ENCODE results near the gene LKAAEAR1. TPM values are rescaled to one million over a fixed set of nuclear protein-coding genes. Genes with fewer than 3 reads are reported as not detected.

The LKAAEAR1 gene
- total RNA-seq, 1 experiment from 2014 or later, result 1.7 TPM

GRCh38 chr20:64113444-64113775 is 29.2 kb upstream of the LKAAEAR1 start (continued):
- TF ChIP-seq, protein P1, sequence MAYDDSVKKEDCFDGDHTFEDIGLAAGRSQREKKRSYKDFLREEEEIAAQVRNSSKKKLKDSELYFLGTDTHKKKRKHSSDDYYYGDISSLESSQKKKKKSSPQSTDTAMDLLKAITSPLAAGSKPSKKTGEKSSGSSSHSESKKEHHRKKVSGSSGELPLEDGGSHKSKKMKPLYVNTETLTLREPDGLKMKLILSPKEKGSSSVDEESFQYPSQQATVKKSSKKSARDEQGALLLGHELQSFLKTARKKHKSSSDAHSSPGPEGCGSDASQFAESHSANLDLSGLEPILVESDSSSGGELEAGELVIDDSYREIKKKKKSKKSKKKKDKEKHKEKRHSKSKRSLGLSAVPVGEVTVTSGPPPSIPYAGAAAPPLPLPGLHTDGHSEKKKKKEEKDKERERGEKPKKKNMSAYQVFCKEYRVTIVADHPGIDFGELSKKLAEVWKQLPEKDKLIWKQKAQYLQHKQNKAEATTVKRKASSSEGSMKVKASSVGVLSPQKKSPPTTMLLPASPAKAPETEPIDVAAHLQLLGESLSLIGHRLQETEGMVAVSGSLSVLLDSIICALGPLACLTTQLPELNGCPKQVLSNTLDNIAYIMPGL (CRISPR knock-in tag; IDR thresholded peaks at IDR 0.05), result no peak

GRCh38 chr20:64112691-64113443 is 28.7 kb upstream of the LKAAEAR1 start:
- H3K27ac Mint-ChIP-seq, result no peak overlapping the region; the same call in 1 of the 2 replicates
- CTCF ChIA-PET, result interaction anchor here (2.1 to 5.9 kb wide), 2 partner anchors 11 to 29 kb away, joined by 7 to 30 read pairs; partner anchors contain the start of gene LKAAEAR1
- H3K4me3 Mint-ChIP-seq, result no peak overlapping the region
- ATAC-seq, result no peak
- no peaks in the 10 kb centered on the region for H3K27me3 Mint-ChIP-seq (ENCODE audit: low read depth)
- DNase-seq (ENCODE audit: low spot score), result peak; percentile 10
- H3K4me1 Mint-ChIP-seq, result no peaks in the 10 kb centered on the region
- POLR2A ChIA-PET, result interaction anchor here (0.5 kb wide), 1 partner anchor 466 kb away, joined by 3 read pairs; no protein-coding TSS in a partner anchor
- no peak for TF ChIP-seq ZNF219 (CRISPR knock-in tag; IDR thresholded peaks at IDR 0.05; ENCODE audit: borderline replicate concordance)
- TF ChIP-seq ZSCAN18 (CRISPR knock-in tag; IDR thresholded peaks at IDR 0.05), result no peak
- TF ChIP-seq ATF1 (CRISPR knock-in tag; IDR thresholded peaks at IDR 0.05), result no peak
- TF ChIP-seq, protein P2, sequence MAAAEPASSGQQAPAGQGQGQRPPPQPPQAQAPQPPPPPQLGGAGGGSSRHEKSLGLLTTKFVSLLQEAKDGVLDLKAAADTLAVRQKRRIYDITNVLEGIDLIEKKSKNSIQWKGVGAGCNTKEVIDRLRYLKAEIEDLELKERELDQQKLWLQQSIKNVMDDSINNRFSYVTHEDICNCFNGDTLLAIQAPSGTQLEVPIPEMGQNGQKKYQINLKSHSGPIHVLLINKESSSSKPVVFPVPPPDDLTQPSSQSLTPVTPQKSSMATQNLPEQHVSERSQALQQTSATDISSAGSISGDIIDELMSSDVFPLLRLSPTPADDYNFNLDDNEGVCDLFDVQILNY (CRISPR knock-in tag; IDR thresholded peaks at IDR 0.05), result no peak
- no peak for TF ChIP-seq ZNF121 (CRISPR knock-in tag; IDR thresholded peaks at IDR 0.05)
- no peaks in the 10 kb centered on the region for H3K9me3 Mint-ChIP-seq
- no peaks in the 10 kb centered on the region for H3K36me3 Mint-ChIP-seq

DNA sequence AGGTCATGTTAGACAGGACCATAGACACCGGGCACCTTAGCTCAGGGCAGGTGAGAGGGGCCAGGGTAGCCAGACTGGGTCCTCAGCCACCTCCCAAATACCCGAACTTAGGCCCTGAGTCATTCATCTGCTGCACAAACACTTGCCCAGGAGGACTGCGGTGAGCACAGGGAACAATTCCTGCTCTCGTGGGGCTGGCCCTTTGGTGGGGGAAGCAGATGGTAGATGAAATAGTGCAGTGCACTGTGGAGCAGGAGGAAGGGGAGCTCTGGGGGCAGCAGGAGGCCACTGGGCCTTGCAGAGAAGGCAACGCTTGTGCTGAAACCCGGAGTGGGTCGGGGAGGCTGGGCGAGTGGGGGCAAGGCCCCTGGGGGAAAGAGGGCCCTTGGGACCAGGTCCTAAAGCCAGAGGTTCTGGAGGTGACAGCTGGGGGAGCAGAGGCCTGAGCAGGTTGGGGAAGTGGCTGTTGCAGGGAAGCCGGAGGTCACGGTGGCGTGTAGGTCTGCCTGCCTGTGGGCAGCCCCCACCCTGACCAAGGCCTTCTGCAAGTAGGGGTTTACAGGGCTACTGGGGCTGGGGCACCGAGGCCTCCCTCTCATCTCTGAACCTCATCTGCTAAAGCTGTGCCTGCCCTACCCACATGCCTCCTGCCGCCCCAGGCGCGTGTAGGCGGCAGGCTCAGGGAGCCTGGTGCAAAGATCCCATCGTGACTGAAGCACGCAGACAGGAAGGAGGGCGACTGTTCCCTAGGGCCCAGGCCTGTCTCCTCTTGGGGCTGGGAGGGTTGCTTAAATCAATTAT is 27.8 kb upstream of the LKAAEAR1 start:
- no peak for DNase-seq (ENCODE audit: low spot score)
- ChIA-PET POLR2A (no interaction called here), CTCF (interaction anchor here (0.8 to 2.4 kb wide), 4 partner anchors 8 to 74 kb away, joined by 3 to 10 read pairs (median 6); partner anchors contain the start of gene LKAAEAR1)
- Mint-ChIP-seq H3K36me3 (no peaks in the 10 kb centered on the region), H3K4me1 (no peaks in the 10 kb centered on the region), H3K27me3 (ENCODE audit: low read depth) (no peaks in the 10 kb centered on the region), H3K27ac (0 out of 2 replicates have a peak overlapping the region, but pooled peaks have one; percentile 57), H3K9me3 (no peaks in the 10 kb centered on the region), H3K4me3 (no peak overlapping the region)
- no peak for ATAC-seq
- TF ChIP-seq, protein P3, sequence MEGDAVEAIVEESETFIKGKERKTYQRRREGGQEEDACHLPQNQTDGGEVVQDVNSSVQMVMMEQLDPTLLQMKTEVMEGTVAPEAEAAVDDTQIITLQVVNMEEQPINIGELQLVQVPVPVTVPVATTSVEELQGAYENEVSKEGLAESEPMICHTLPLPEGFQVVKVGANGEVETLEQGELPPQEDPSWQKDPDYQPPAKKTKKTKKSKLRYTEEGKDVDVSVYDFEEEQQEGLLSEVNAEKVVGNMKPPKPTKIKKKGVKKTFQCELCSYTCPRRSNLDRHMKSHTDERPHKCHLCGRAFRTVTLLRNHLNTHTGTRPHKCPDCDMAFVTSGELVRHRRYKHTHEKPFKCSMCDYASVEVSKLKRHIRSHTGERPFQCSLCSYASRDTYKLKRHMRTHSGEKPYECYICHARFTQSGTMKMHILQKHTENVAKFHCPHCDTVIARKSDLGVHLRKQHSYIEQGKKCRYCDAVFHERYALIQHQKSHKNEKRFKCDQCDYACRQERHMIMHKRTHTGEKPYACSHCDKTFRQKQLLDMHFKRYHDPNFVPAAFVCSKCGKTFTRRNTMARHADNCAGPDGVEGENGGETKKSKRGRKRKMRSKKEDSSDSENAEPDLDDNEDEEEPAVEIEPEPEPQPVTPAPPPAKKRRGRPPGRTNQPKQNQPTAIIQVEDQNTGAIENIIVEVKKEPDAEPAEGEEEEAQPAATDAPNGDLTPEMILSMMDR (IDR thresholded peaks at IDR 0.05), result no peak

DNA sequence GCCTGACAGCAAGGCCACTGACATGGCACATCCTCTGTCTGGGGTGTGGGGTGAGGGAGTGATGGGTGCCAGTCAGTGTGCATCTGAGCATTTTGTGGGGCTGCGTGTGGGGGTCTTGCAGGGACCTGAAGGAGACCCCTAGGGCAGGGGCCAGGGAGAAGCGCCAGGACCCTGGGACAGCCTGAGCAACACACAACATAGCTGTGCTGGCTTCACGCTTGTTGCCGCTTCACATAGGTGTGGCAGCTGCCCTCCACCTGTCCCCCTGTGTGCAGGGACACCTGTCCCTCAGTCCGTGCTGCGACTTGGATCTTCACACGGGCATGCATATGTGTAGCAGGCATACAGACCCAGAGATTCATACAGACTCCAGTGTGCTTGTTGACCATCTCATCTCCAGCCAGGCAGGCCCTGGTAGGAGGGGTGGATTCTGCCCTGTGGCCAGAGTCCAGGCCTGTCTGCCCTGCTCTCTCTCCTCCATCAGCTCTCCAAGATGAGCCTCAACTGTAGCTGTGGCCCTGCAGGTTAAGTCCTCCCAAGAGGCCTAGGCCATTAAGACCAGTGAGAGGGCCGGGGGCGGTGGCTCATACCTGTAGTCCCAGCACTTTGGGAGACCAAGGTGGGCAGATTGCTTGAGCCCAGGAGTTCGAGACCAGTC is 26.3 kb upstream of the LKAAEAR1 start:
- Mint-ChIP-seq H3K4me1 (no peaks in the 10 kb centered on the region), H3K27me3 (ENCODE audit: low read depth) (no peaks in the 10 kb centered on the region), H3K36me3 (no peaks in the 10 kb centered on the region), H3K9me3 (no peaks in the 10 kb centered on the region), H3K4me3 (no peak overlapping the region), H3K27ac (no peak overlapping the region; the same call in 1 of the 2 replicates)
- DNase-seq (ENCODE audit: low spot score), result peak; percentile 5
- ChIA-PET CTCF (interaction anchor here (1.3 to 2.4 kb wide), 3 partner anchors 9 to 53 kb away, joined by 4 to 10 read pairs (median 7); partner anchors contain the start of gene LKAAEAR1), POLR2A (no interaction called here)
- ATAC-seq, result no peak
- TF ChIP-seq E2F4 (CRISPR knock-in tag; IDR thresholded peaks at IDR 0.05; ENCODE audit: borderline replicate concordance, low read depth), result no peak
- TF ChIP-seq ZNF219 (CRISPR knock-in tag; IDR thresholded peaks at IDR 0.05; ENCODE audit: borderline replicate concordance), result no peak
- no peak for TF ChIP-seq ZSCAN18 (CRISPR knock-in tag; IDR thresholded peaks at IDR 0.05)
- no peak for TF ChIP-seq ZBTB21 (CRISPR knock-in tag; IDR thresholded peaks at IDR 0.05; ENCODE audit: borderline replicate concordance)
- no peak for TF ChIP-seq TEAD4 (CRISPR knock-in tag; IDR thresholded peaks at IDR 0.05)
- TF ChIP-seq ZNF138 (CRISPR knock-in tag; conservative IDR thresholded peaks at IDR 0.05), result no peak
- no peak for TF ChIP-seq FOXK1 (CRISPR knock-in tag; IDR thresholded peaks at IDR 0.05)
- no peak for TF ChIP-seq NR2C2 (CRISPR knock-in tag; IDR thresholded peaks at IDR 0.05)
- TF ChIP-seq ELF4 (CRISPR knock-in tag; IDR thresholded peaks at IDR 0.05; ENCODE audit: low read depth), result no peak
- no peak for TF ChIP-seq IRF2 (CRISPR knock-in tag; IDR thresholded peaks at IDR 0.05; ENCODE audit: borderline replicate concordance, low read depth)
- TF ChIP-seq ZNF423 (CRISPR knock-in tag; IDR thresholded peaks at IDR 0.05), result no peak
- no peak for TF ChIP-seq FOXP1 (CRISPR knock-in tag; IDR thresholded peaks at IDR 0.05; ENCODE audit: borderline replicate concordance)
- no peak for TF ChIP-seq MYBL2 (CRISPR knock-in tag; IDR thresholded peaks at IDR 0.05)

All from WTC11 (cell line).